H9 (cell line): ENCODE measurements around the gene UBA5. TPM values are rescaled to one million over a fixed set of nuclear protein-coding genes. Genes with fewer than 3 reads are reported as not detected.

Experiments
- DNase-seq: peaks from one replicate; pipeline ENCODE4 v3.0.0-alpha.2; 2017
- H2AFZ ChIP-seq: one replicate; pipeline ENCODE4 v1.6.1; 2013; ENCODE audit warnings: mild to moderate bottlenecking, low read length, control low read depth, moderate library complexity
- H2AK5ac ChIP-seq: 2 replicates; pipeline ENCODE4 v1.6.1; 2013; ENCODE audit warnings: low read length, control low read depth, mixed read lengths; ENCODE audit not compliant: insufficient read length
- H2BK120ac ChIP-seq: one replicate; pipeline ENCODE4 v1.6.1; 2013; ENCODE audit warnings: low read depth, mild to moderate bottlenecking, low read length, control low read depth, inconsistent platforms; ENCODE audit not compliant: poor library complexity, severe bottlenecking
- H2BK12ac ChIP-seq: 2 replicates; pipeline ENCODE4 v1.6.1; 2013; ENCODE audit warnings: low read length, control low read depth, mixed read lengths, low read depth; ENCODE audit not compliant: insufficient read length
- H2BK15ac ChIP-seq: 2 replicates; pipeline ENCODE4 v1.6.1; 2013; ENCODE audit warnings: low read depth, low read length, control low read depth
- H2BK20ac ChIP-seq: one replicate; pipeline ENCODE4 v1.6.1; 2013; ENCODE audit warnings: low read depth, mild to moderate bottlenecking, low read length, control low read depth, inconsistent platforms; ENCODE audit not compliant: poor library complexity, severe bottlenecking
- H2BK5ac ChIP-seq: 2 replicates; pipeline ENCODE4 v1.6.1; 2013; ENCODE audit warnings: low read length, control low read depth, mixed read lengths; ENCODE audit not compliant: insufficient read length
- H3K14ac ChIP-seq: 2 replicates; pipeline ENCODE4 v1.6.1; 2013; ENCODE audit warnings: low read length, control low read depth; ENCODE audit not compliant: insufficient read depth
- H3K18ac ChIP-seq: 2 replicates; pipeline ENCODE4 v1.6.1; 2013; ENCODE audit warnings: low read depth, mild to moderate bottlenecking, mixed read lengths, low read length, control low read depth; ENCODE audit not compliant: insufficient read length
- H3K23ac ChIP-seq: 2 replicates; pipeline ENCODE4 v1.6.1; 2013; ENCODE audit warnings: low read length, control low read depth, mixed read lengths, low read depth; ENCODE audit not compliant: insufficient read length
- H3K23me2 ChIP-seq: 2 replicates; pipeline ENCODE4 v1.6.1; 2013; ENCODE audit warnings: low read depth, mild to moderate bottlenecking, mixed read lengths, low read length, control low read depth; ENCODE audit not compliant: insufficient read length, poor library complexity, severe bottlenecking
- H3K27ac ChIP-seq: 2 replicates; pipeline ENCODE4 v1.5.1; 2013; ENCODE audit warnings: low read length, control low read depth, mixed read lengths, low read depth; ENCODE audit not compliant: insufficient read length
- H3K27me3 ChIP-seq: 2 replicates; pipeline ENCODE4 v1.6.1; 2013; ENCODE audit warnings: low read length, control low read depth, inconsistent platforms; ENCODE audit not compliant: insufficient read depth
- H3K4ac ChIP-seq: 2 replicates; pipeline ENCODE4 v1.6.1; 2013; ENCODE audit warnings: low read depth, mild to moderate bottlenecking, control low read depth, inconsistent platforms, low read length, moderate library complexity
- H3K4me1 ChIP-seq: 2 replicates; pipeline ENCODE4 v1.6.1; 2013; ENCODE audit warnings: low read length, control low read depth, inconsistent platforms; ENCODE audit not compliant: insufficient read depth
- H3K4me2 ChIP-seq: 2 replicates; pipeline ENCODE4 v1.6.1; 2013; ENCODE audit warnings: low read length, control low read depth, mixed read lengths; ENCODE audit not compliant: insufficient read length, insufficient read depth
- H3K56ac ChIP-seq: 2 replicates; pipeline ENCODE4 v1.6.1; 2013; ENCODE audit warnings: low read depth, mild to moderate bottlenecking, mixed read lengths, low read length, control low read depth; ENCODE audit not compliant: insufficient read length
- H3K79me1 ChIP-seq: 2 replicates; pipeline ENCODE4 v1.6.1; 2013; ENCODE audit warnings: low read depth, mild to moderate bottlenecking, moderate library complexity, low read length, control low read depth, inconsistent platforms; ENCODE audit not compliant: insufficient read depth, poor library complexity, severe bottlenecking
- H3K79me2 ChIP-seq: 2 replicates; pipeline ENCODE4 v1.6.1; 2013; ENCODE audit warnings: low read length, control low read depth, inconsistent platforms; ENCODE audit not compliant: insufficient read depth
- H3K9ac ChIP-seq: 2 replicates; pipeline ENCODE4 v1.6.1; 2013; ENCODE audit warnings: low read length, control low read depth, mixed read lengths; ENCODE audit not compliant: insufficient read length; ENCODE audit errors: extremely low read depth
- H3K9me3 ChIP-seq: one replicate; pipeline ENCODE4 v1.6.1; 2013; ENCODE audit warnings: low read depth, low read length, inconsistent platforms; ENCODE audit not compliant: control insufficient read depth
- H3T11ph ChIP-seq: one replicate; pipeline ENCODE4 v1.6.1; 2013; ENCODE audit warnings: mild to moderate bottlenecking, low read length, control low read depth, inconsistent platforms
- H4K20me1 ChIP-seq: one replicate; pipeline ENCODE4 v1.6.1; 2013; ENCODE audit not compliant: control insufficient read depth, insufficient read length, insufficient read depth
- H4K5ac ChIP-seq: 2 replicates; pipeline ENCODE4 v1.6.1; 2013; ENCODE audit warnings: low read depth, mild to moderate bottlenecking, mixed read lengths, low read length, control low read depth; ENCODE audit not compliant: insufficient read length
- H4K8ac ChIP-seq: replicated peaks from 2 replicates; pipeline ENCODE4 v1.6.1; 2013; ENCODE audit warnings: low read length, control low read depth, mixed read lengths, low read depth; ENCODE audit not compliant: insufficient read length
- H4K91ac ChIP-seq: 2 replicates; pipeline ENCODE4 v1.6.1; 2013; ENCODE audit warnings: low read depth, mild to moderate bottlenecking, moderate library complexity, mixed read lengths, low read length, control low read depth; ENCODE audit not compliant: insufficient read length
- H3K27ac Mint-ChIP-seq, 3 experiments: 2 replicates in 2 of 3; 3 replicates in 1 of 3; pipeline ENCODE4 v1.8.0; 2020 to 2021; ENCODE audit warnings: mixed read lengths in 3 of 3, mild to moderate bottlenecking in 1 of 3, moderate library complexity in 1 of 3
- H3K27me3 Mint-ChIP-seq: 2 replicates; pipeline ENCODE4 v1.8.0; 2021; ENCODE audit warnings: low read depth, mild to moderate bottlenecking, moderate library complexity, mixed read lengths
- H3K36me3 Mint-ChIP-seq, 3 experiments: 2 replicates in 2 of 3; 3 replicates in 1 of 3; pipeline ENCODE4 v1.8.0; 2020 to 2021; ENCODE audit warnings: low read depth in 3 of 3, mixed read lengths in 3 of 3; ENCODE audit not compliant: insufficient read depth in 1 of 3
- H3K4me1 Mint-ChIP-seq, 2 experiments: 2 replicates each; pipeline ENCODE4 v1.8.0; 2020; ENCODE audit warnings: mixed read lengths in 2 of 2
- H3K4me3 Mint-ChIP-seq, 2 experiments: 2 replicates in 1 of 2; 3 replicates in 1 of 2; pipeline ENCODE4 v1.8.0; 2020 to 2021; ENCODE audit warnings: mild to moderate bottlenecking in 2 of 2, mixed read lengths in 2 of 2, moderate library complexity in 1 of 2
- H3K9me3 Mint-ChIP-seq, 2 experiments: 2 replicates in 1 of 2; 3 replicates in 1 of 2; pipeline ENCODE4 v1.8.0; 2020; ENCODE audit warnings: mild to moderate bottlenecking in 2 of 2, mixed read lengths in 2 of 2, moderate library complexity in 1 of 2
- WGBS: extraction: QIAGEN DNeasy Blood & Tissue Kit; methylation state at CpG from one replicate; pipeline ENCODE4 v1.1.7; 2013; ENCODE audit warnings: missing lambda C conversion rate, low lambda C conversion rate, mixed read lengths; ENCODE audit not compliant: insufficient read length; ENCODE audit errors: extremely low coverage; 5-methylcytosine and 5-hydroxymethylcytosine counted together
- total RNA-seq: library from RNA; stranded (reverse); gene quantifications from 2 replicates; pipeline ENCODE4 v1.2.1, GENCODE V29; 2021
- TF ChIP-seq, protein P1 (sequence below): fragments of 200-600 bp; sonication (generic); conservative IDR thresholded peaks from 3 replicates; pipeline ENCODE4 v1.8.0; 2021; ENCODE audit warnings: antibody characterized with exemption, mild to moderate bottlenecking

Gene UBA5
- total RNA-seq, 1 experiment from 2014 or later, result 37.7 TPM

DNA sequence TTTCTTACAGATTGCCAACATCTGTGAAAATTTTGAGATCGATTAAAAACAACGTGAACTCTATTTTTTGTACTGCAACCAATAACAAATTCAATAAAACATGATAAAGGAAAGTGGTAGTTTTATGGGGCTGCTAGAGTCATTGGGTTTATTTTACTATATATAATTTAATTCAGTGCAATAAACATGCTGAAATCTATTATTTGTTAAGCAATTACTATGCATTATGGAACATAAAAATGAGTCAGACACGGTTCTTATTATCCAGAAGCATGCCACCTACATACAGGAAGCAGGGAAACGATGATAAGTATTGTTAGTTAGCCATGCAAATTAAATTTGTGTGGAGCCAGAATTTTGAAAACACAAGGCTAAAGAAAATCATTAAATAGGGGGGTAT lies 34.9 kb downstream of the UBA5 start:
- H2BK15ac ChIP-seq, result no peak overlapping the region
- no peak overlapping the region for H3K4ac ChIP-seq
- no peak overlapping the region for H3K4me2 ChIP-seq
- H2AFZ ChIP-seq, result no peak overlapping the region
- peaks cover 10 to 50% (median 43%) of the 10 kb centered on the region in 3 experiments; a peak in 6 of 7 replicates for H3K36me3 Mint-ChIP-seq
- H3K23me2 ChIP-seq, result no peaks in the 10 kb centered on the region
- no peak overlapping the region for H3K27ac ChIP-seq
- H3T11ph ChIP-seq, result no peak overlapping the region
- H2AK5ac ChIP-seq, result no peak overlapping the region
- H3K14ac ChIP-seq, result no peak overlapping the region
- H3K4me1 Mint-ChIP-seq, result no peaks in the 10 kb centered on the region
- no peak overlapping the region for H3K56ac ChIP-seq
- no peaks in the 10 kb centered on the region for H3K27me3 Mint-ChIP-seq
- H4K20me1 ChIP-seq, result no peaks in the 10 kb centered on the region
- TF ChIP-seq, protein P1, sequence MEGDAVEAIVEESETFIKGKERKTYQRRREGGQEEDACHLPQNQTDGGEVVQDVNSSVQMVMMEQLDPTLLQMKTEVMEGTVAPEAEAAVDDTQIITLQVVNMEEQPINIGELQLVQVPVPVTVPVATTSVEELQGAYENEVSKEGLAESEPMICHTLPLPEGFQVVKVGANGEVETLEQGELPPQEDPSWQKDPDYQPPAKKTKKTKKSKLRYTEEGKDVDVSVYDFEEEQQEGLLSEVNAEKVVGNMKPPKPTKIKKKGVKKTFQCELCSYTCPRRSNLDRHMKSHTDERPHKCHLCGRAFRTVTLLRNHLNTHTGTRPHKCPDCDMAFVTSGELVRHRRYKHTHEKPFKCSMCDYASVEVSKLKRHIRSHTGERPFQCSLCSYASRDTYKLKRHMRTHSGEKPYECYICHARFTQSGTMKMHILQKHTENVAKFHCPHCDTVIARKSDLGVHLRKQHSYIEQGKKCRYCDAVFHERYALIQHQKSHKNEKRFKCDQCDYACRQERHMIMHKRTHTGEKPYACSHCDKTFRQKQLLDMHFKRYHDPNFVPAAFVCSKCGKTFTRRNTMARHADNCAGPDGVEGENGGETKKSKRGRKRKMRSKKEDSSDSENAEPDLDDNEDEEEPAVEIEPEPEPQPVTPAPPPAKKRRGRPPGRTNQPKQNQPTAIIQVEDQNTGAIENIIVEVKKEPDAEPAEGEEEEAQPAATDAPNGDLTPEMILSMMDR, result no peak
- no peak overlapping the region for H4K8ac ChIP-seq
- H3K27me3 ChIP-seq, result no peaks in the 10 kb centered on the region
- H4K91ac ChIP-seq, result no peak overlapping the region
- WGBS, result no CpG with 5 or more reads among the region's 4 CpGs
- no peak overlapping the region for H2BK120ac ChIP-seq
- no peak overlapping the region for H4K5ac ChIP-seq
- H2BK12ac ChIP-seq, result no peak overlapping the region
- H3K27ac Mint-ChIP-seq, result no peak overlapping the region
- no peaks in the 10 kb centered on the region for H3K4me1 ChIP-seq
- H2BK5ac ChIP-seq, result no peak overlapping the region
- no peak for DNase-seq
- no peak overlapping the region for H2BK20ac ChIP-seq
- no peak overlapping the region for H3K9ac ChIP-seq
- no peak overlapping the region for H3K4me3 Mint-ChIP-seq
- no peaks in the 10 kb centered on the region for H3K9me3 Mint-ChIP-seq
- H3K79me1 ChIP-seq, result no peaks in the 10 kb centered on the region
- no peaks in the 10 kb centered on the region for H3K79me2 ChIP-seq
- H3K23ac ChIP-seq, result no peak overlapping the region
- H3K9me3 ChIP-seq, result no peaks in the 10 kb centered on the region
- no peak overlapping the region for H3K18ac ChIP-seq
